HepG2 (cell line): Measurements from ENCODE around the gene CARMIL3. TPM values are rescaled to one million over a fixed set of nuclear protein-coding genes. Genes with fewer than 3 reads are reported as not detected.

Experiments used
- ATAC-seq: fragments of 200-7000 bp; cut with Tn5 transposase; 3 replicates; pipeline ENCODE4 v1.9.1; 2020; ENCODE audit warnings: mild to moderate bottlenecking, moderate library complexity
- BruUV-seq: library from RNA; stranded (reverse); fragments of 400-500 nt; replicated peaks from 2 replicates; lab custom pipeline; 2021; lab: Mats Ljungman, UMichigan
- CTCF ChIA-PET: fragments of 300-600 bp; formaldehyde crosslinking; extraction: SDS; loops from one replicate; lab custom pipeline; 2021; ENCODE audit warnings: low total read pairs, inconsistent platforms, low intra/inter-chr PET ratio; lab: Yijun Ruan, JAX
- POLR2A ChIA-PET: fragments of 350-600 bp; sonication (Branson Sonifier 250); formaldehyde crosslinking; loops from one replicate; lab custom pipeline; 2020; ENCODE audit warnings: antibody characterized with exemption, inconsistent platforms; lab: Yijun Ruan, JAX
- DNase-seq: peaks from one replicate; pipeline ENCODE4 v3.0.0-alpha.2; 2015; ENCODE audit warnings: low spot score
- FAIRE-seq: peaks from 3 replicates; lab custom pipeline; 2011; peaks lifted over from hg19 to GRCh38; lab: Jason Lieb, UNC
- H2AFZ ChIP-seq: one replicate; pipeline ENCODE4 v1.6.1; 2011; ENCODE audit warnings: low read length, inconsistent platforms
- H3K27ac ChIP-seq: fragments of 300-600 bp; 3 replicates; pipeline ENCODE4 v1.8.0; 2011; ENCODE audit warnings: mixed run types, mild to moderate bottlenecking, mixed read lengths, low read length, inconsistent platforms; ENCODE audit not compliant: insufficient read depth; ENCODE audit errors: extremely low read length
- H3K27me3 ChIP-seq, 2 experiments: fragments of 200-600 bp in 1 of 2; 2 replicates in 1 of 2; 3 replicates in 1 of 2; pipeline versions ENCODE4 v1.6.0 to v1.8.0; 2011; ENCODE audit warnings: low read length in 2 of 2, mild to moderate bottlenecking in 2 of 2, moderate library complexity in 2 of 2, inconsistent platforms in 1 of 2; ENCODE audit not compliant: insufficient read depth in 2 of 2, control insufficient read depth in 1 of 2
- H3K36me3 ChIP-seq, 2 experiments: fragments of 200-600 bp in 1 of 2; replicated peaks in 1 of 2; 2 replicates in 1 of 2; 3 replicates in 1 of 2; pipeline versions ENCODE4 v1.5.1 to v1.8.0; 2011; ENCODE audit warnings: low read length in 2 of 2, inconsistent platforms in 1 of 2; ENCODE audit not compliant: insufficient read depth in 2 of 2, control insufficient read depth in 1 of 2
- H3K4me1 ChIP-seq: 2 replicates; pipeline ENCODE4 v1.5.1; 2012; ENCODE audit warnings: low read length, inconsistent platforms; ENCODE audit not compliant: insufficient read depth
- H3K4me2 ChIP-seq: 2 replicates; pipeline ENCODE4 v1.6.0; 2011; ENCODE audit warnings: low read depth, low read length, inconsistent platforms
- H3K4me3 ChIP-seq, 3 experiments: fragments of 200-600 bp in 1 of 3; sonication (generic), shearing (Covaris generic) in 1 of 3; replicated peaks in 1 of 3; 2 replicates each; pipeline ENCODE4 v1.5.1; 2011 to 2016; ENCODE audit warnings: low read length in 3 of 3, inconsistent platforms in 2 of 3, low read depth in 2 of 3, mild to moderate bottlenecking in 2 of 3, control low read depth in 1 of 3, mixed read lengths in 1 of 3; ENCODE audit not compliant: insufficient read depth in 1 of 3
- H3K79me2 ChIP-seq: one replicate; pipeline ENCODE4 v1.6.1; 2011; ENCODE audit warnings: low read length, inconsistent platforms; ENCODE audit not compliant: insufficient read depth
- H3K9ac ChIP-seq: 2 replicates; pipeline ENCODE4 v1.6.0; 2011; ENCODE audit warnings: mild to moderate bottlenecking, low read depth, low read length, inconsistent platforms; ENCODE audit not compliant: insufficient read depth
- H3K9me3 ChIP-seq: 2 replicates; pipeline ENCODE4 v1.5.1; 2012; ENCODE audit warnings: mild to moderate bottlenecking, low read length
- H4K20me1 ChIP-seq: 2 replicates; pipeline ENCODE4 v1.6.0; 2011; ENCODE audit warnings: inconsistent platforms, mild to moderate bottlenecking, low read length, moderate library complexity; ENCODE audit not compliant: insufficient read depth
- AKAP8 ChIP-seq: sonication (generic); formaldehyde crosslinking; IDR thresholded peaks from 2 replicates; pipeline ENCODE4 v1.5.1; 2020; ENCODE audit warnings: mild to moderate bottlenecking, missing genetic modification reagents
- ATM ChIP-seq: fragments of 450-650 bp; IDR thresholded peaks from 2 replicates; pipeline ENCODE4 v1.7.1; 2017; ENCODE audit warnings: mild to moderate bottlenecking, borderline replicate concordance
- CENPT ChIP-seq: sonication (generic); formaldehyde crosslinking; IDR thresholded peaks from 2 replicates; pipeline ENCODE4 v1.8.0; 2022; ENCODE audit warnings: low read depth, mild to moderate bottlenecking, moderate library complexity, missing genetic modification reagents
- KLF6 ChIP-seq: IDR thresholded peaks from 2 replicates; pipeline ENCODE4 v1.8.0; 2016; ENCODE audit warnings: missing biosample characterization, missing genetic modification reagents
- LRRFIP1 ChIP-seq: sonication (generic); formaldehyde crosslinking; conservative IDR thresholded peaks from 2 replicates; pipeline ENCODE4 v1.4.0; 2020; ENCODE audit warnings: missing genetic modification reagents
- MTA1 ChIP-seq: sonication (generic); formaldehyde crosslinking; IDR thresholded peaks from 2 replicates; pipeline ENCODE4 v1.4.0; 2020; ENCODE audit warnings: missing genetic modification reagents, mild to moderate bottlenecking, borderline replicate concordance
- PAF1 ChIP-seq: IDR thresholded peaks from 2 replicates; pipeline ENCODE4 v1.6.1; 2016; ENCODE audit warnings: missing genetic modification reagents, missing compliant biosample characterization
- RNF2 ChIP-seq: fragments of 450-650 bp; conservative IDR thresholded peaks from 2 replicates; pipeline ENCODE4 v1.6.1; 2016; ENCODE audit warnings: low read depth
- SRSF1 ChIP-seq: fragments of 200-400 bp; formaldehyde crosslinking; optimal IDR thresholded peaks from 2 replicates; pipeline ENCODE3; 2017; ENCODE audit warnings: mild to moderate bottlenecking, low read depth, low read length, moderate library complexity
- ZFYVE20 ChIP-seq: sonication (generic); formaldehyde crosslinking; IDR thresholded peaks from 2 replicates; pipeline ENCODE4 v1.8.0; 2023; ENCODE audit warnings: low read depth, mild to moderate bottlenecking, moderate library complexity, missing genetic modification reagents, borderline replicate concordance
- ZNF253 ChIP-seq: sonication (generic); formaldehyde crosslinking; IDR thresholded peaks from 2 replicates; pipeline ENCODE4 v1.8.0; 2022; ENCODE audit warnings: mild to moderate bottlenecking, missing genetic modification reagents, borderline replicate concordance
- ZNF546 ChIP-seq: sonication (generic); formaldehyde crosslinking; conservative IDR thresholded peaks from 2 replicates; pipeline ENCODE4 v1.8.1; 2023; ENCODE audit warnings: mild to moderate bottlenecking, missing genetic modification reagents
- ZNF547 ChIP-seq: sonication (generic); formaldehyde crosslinking; IDR thresholded peaks from 2 replicates; pipeline ENCODE4 v1.5.1; 2020; ENCODE audit warnings: mild to moderate bottlenecking, missing genetic modification reagents
- ZNF776 ChIP-seq: sonication (generic); formaldehyde crosslinking; IDR thresholded peaks from 2 replicates; pipeline ENCODE4 v1.4.0; 2020; ENCODE audit warnings: mild to moderate bottlenecking, missing genetic modification reagents
- ZNF839 ChIP-seq: sonication (generic); formaldehyde crosslinking; IDR thresholded peaks from 2 replicates; pipeline ENCODE4 v1.4.0; 2020; ENCODE audit warnings: missing genetic modification reagents, mild to moderate bottlenecking, borderline replicate concordance
- WGBS: methylation state at CpG from one replicate; pipeline ENCODE4 v1.1.6; 2017; ENCODE audit warnings: low lambda C conversion rate; 5-methylcytosine and 5-hydroxymethylcytosine counted together
- in situ Hi-C: cut with HindIII; loops from 2 replicates; pipeline ENCODE4 v1.10.0; 2017; ENCODE audit warnings: low pct_unique_long_range_greater_than_20kb; ENCODE audit not compliant: extremely low pct_ligation_motif_present
- intact Hi-C: fragments of 100-400 bp; cut with micrococcal nuclease; formaldehyde crosslinking; loops from one replicate; pipeline ENCODE4 v1.10.0; 2022; ENCODE audit not compliant: unreplicated experiment
- polyA plus RNA-seq, 8 experiments: library from polyadenylated mRNA; depleted of rRNA in 3 of 8; stranded (reverse) in 7 of 8; unstranded in 1 of 8; fragments of >200 nt; fragmentation: Illumina TruSeq in 4 of 8; extraction: Trizol in 4 of 8; gene quantifications; 2 replicates each; pipeline versions ENCODE4 v1.2.1 to v1.2.3, GENCODE V29; 2011 to 2016; ENCODE audit warnings: low read depth in 4 of 8, missing spikeins in 1 of 8, mixed read lengths in 1 of 8; ENCODE audit not compliant: insufficient read depth in 1 of 8
- total RNA-seq, 5 experiments: library from RNA; depleted of rRNA; stranded (reverse); fragments of >200 nt; fragmentation: Illumina TruSeq; extraction: Trizol; gene quantifications; 2 replicates each; pipeline ENCODE4 v1.2.3, GENCODE V29; 2016; ENCODE audit warnings: low read depth in 1 of 5
- TF ChIP-seq, protein P1 (sequence below): sonication (generic); formaldehyde crosslinking; IDR thresholded peaks from 2 replicates; pipeline ENCODE4 v1.8.0; 2022; ENCODE audit warnings: missing genetic modification reagents, mild to moderate bottlenecking, moderate library complexity, borderline replicate concordance

CARMIL3 gene
- total and polyA plus RNA-seq, 2 of the 13 experiments (the other 11 are each of a cell fraction or from before 2014, with no cell fraction given) = 0.27 to 0.55 TPM

GRCh38 chr14:24052656-24053547 is 1.1 kb downstream of the CARMIL3 start (continued):
- TF ChIP-seq LRRFIP1 (CRISPR knock-in tag) = no peak
- TF ChIP-seq, all 625 proteins: peak for 49

DNA sequence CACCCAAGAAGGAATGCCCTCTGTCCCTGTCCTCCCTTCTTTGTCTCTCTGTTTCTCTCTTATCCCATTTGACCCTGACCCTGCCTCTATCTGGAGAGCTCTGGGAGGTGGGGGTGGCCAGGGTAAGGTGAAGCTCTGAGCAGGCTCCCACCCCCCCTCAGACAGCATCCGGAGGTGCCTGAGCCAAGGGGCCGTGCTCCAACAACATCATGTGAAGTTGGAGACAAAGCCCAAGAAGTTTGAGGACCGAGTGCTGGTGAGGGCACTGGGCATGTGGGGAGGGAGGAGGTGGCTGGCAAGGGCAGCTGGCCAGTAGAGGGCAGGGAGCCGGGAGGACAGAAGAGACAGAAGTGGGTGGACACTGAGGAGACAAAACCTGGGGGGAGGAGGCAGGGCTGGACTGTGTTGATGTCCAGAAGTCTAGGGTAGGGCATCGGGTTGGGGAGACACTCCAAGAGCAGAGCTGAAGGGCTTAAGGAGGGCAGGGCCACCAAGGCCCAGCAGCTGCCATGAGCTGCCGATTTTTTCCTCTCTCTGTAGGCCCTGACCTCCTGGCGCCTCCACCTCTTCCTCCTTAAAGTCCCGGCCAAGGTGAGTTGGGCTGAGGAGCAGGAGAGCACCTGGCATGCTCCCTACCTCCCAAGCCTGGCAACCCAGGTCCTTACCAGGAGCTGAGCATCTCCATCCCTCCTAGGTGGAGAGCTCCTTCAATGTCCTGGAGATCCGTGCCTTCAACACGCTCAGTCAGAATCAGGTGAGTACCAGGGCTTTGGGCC is 1.9 kb downstream of the CARMIL3 start:
- Histone ChIP-seq H2AFZ (no peak overlapping the region), H3K4me3 (no peak overlapping the region), H3K4me1 (peaks cover 41% of the 10 kb centered on the region), H3K9ac (no peak overlapping the region), H3K79me2 (no peaks in the 10 kb centered on the region), H3K36me3 (no peaks in the 10 kb centered on the region), H3K27ac (no peak overlapping the region), H3K27me3 (peaks cover 20 to 80% of the 10 kb centered on the region in 2 experiments), H3K4me2 (no peak overlapping the region), H4K20me1 (no peaks in the 10 kb centered on the region), H3K9me3 (no peaks in the 10 kb centered on the region)
- ATAC-seq = no peak
- POLR2A ChIA-PET = interaction anchor here (1.0 to 6.3 kb wide), 5 partner anchors 27 to 189 kb away, joined by 4 to 124 read pairs (median 6); partner anchors contain the start of genes DCAF11, NRL, PCK2 and PSME2
- intact Hi-C loops = no loop called here
- 44% methylated on average over 10 of the region's 10 CpGs for WGBS
- no TSS peak for BruUV-seq
- CTCF ChIA-PET = no interaction called here
- in situ Hi-C loops = loop anchor here (5.0 kb wide), 1 partner anchor 46 kb away; no protein-coding TSS in a partner anchor
- FAIRE-seq = no peak
- DNase-seq = no peak
- TF ChIP-seq ZFYVE20 (CRISPR knock-in tag) = no peak
- TF ChIP-seq AKAP8 (CRISPR knock-in tag) = no peak
- no peak for TF ChIP-seq ZNF776 (CRISPR knock-in tag)
- no peak for TF ChIP-seq ZNF546 (CRISPR knock-in tag)
- no peak for TF ChIP-seq ATM
- 0 out of 2 replicates have a peak, but pooled peaks have one; percentile 30 for TF ChIP-seq ZNF839 (CRISPR knock-in tag)
- no peak for TF ChIP-seq PAF1 (CRISPR knock-in tag)
- TF ChIP-seq, protein P1, sequence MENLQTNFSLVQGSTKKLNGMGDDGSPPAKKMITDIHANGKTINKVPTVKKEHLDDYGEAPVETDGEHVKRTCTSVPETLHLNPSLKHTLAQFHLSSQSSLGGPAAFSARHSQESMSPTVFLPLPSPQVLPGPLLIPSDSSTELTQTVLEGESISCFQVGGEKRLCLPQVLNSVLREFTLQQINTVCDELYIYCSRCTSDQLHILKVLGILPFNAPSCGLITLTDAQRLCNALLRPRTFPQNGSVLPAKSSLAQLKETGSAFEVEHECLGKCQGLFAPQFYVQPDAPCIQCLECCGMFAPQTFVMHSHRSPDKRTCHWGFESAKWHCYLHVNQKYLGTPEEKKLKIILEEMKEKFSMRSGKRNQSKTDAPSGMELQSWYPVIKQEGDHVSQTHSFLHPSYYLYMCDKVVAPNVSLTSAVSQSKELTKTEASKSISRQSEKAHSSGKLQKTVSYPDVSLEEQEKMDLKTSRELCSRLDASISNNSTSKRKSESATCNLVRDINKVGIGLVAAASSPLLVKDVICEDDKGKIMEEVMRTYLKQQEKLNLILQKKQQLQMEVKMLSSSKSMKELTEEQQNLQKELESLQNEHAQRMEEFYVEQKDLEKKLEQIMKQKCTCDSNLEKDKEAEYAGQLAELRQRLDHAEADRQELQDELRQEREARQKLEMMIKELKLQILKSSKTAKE = no peak
- TF ChIP-seq KLF6 (CRISPR knock-in tag) = no peak
- no peak for TF ChIP-seq CENPT (CRISPR knock-in tag)
- TF ChIP-seq ZNF547 = no peak
- TF ChIP-seq RNF2 = no peak
- no peak for TF ChIP-seq ZNF253 (CRISPR knock-in tag)
- peak; percentile 56 for TF ChIP-seq SRSF1
- TF ChIP-seq MTA1 (CRISPR knock-in tag) = peak; percentile 17; the same call in 1 of the 2 replicates
